Activated gamma-delta T cell treated with Interleukin-2 at 50 U/mL for 16 hours (primary cell): ENCODE measurements around the gene KDM4B.

Source experiments
- DNase-seq: peaks from one replicate; pipeline ENCODE4 v3.0.0-alpha.2; 2020

The KDM4B gene

GRCh38 chr19:5141850-5142724 is 173.2 kb downstream of the KDM4B start:
- DNase-seq, result no peak

GRCh38 chr19:5142725-5143097 is 173.8 kb downstream of the KDM4B start:
- DNase-seq, result no peak

GRCh38 chr19:5143471-5144411 is 174.8 kb downstream of the KDM4B start:
- peak; percentile 31 for DNase-seq

- no peak for DNase-seq
Observed at GRCh38 chr19:5144545-5145179, 175.7 kb downstream of the KDM4B start.

- no peak for DNase-seq
Observed at GRCh38 chr19:5145521-5146511, 176.9 kb downstream of the KDM4B start.

- DNase-seq, result no peak
Observed at GRCh38 chr19:5147074-5147977, 178.4 kb downstream of the KDM4B start.

GRCh38 chr19:5147978-5148793 is 179.3 kb downstream of the KDM4B start:
- DNase-seq, result no peak

- no peak for DNase-seq
Observed at GRCh38 chr19:5148794-5149190, 179.9 kb downstream of the KDM4B start.

- no peak for DNase-seq
Observed at GRCh38 chr19:5149508-5149907, 180.6 kb downstream of the KDM4B start.

GRCh38 chr19:5149932-5150901 is 181.3 kb downstream of the KDM4B start:
- no peak for DNase-seq

GRCh38 chr19:5150902-5151741 is 182.2 kb downstream of the KDM4B start:
- no peak for DNase-seq

- DNase-seq, result no peak
Observed at GRCh38 chr19:5152013-5152763, 183.3 kb downstream of the KDM4B start.

GRCh38 chr19:5152767-5153532 is 184.0 kb downstream of the KDM4B start:
- DNase-seq, result no peak

- DNase-seq, result no peak
Observed at GRCh38 chr19:5153601-5154128, 184.8 kb downstream of the KDM4B start.

- peak; percentile 40 for DNase-seq
Observed at GRCh38 chr19:5154129-5154798, 185.4 kb downstream of the KDM4B start.
